Measurements from ENCODE around the gene CYTH4. TPM values are rescaled to one million over a fixed set of nuclear protein-coding genes. Genes with fewer than 3 reads are reported as not detected.

CYTH4 gene
- total RNA-seq, 1 experiment from 2014 or later = not detected

- BruUV-seq (replicated peaks) = no TSS peak
Measured at GRCh38 chr22:37349043-37349814, 66.9 kb downstream of the CYTH4 start.

GRCh38 chr22:37351232-37351631, 68.9 kb downstream of the CYTH4 start:
- H3K9me3 Mint-ChIP-seq (ENCODE audit: unreplicated experiment) = no peaks in the 10 kb centered on the region
- ChIA-PET CTCF (interaction anchor here (0.6 kb wide), 1 partner anchor 145 kb away, joined by 3 read pairs; no protein-coding TSS in a partner anchor), POLR2A (no interaction called here)
- H3K27ac Mint-ChIP-seq (ENCODE audit: low read depth, unreplicated experiment) = no peak overlapping the region
- no peak for DNase-seq (ENCODE audit: unreplicated experiment)
- H3K4me1 Mint-ChIP-seq (ENCODE audit: insufficient read depth, unreplicated experiment) = no peaks in the 10 kb centered on the region
- H3K27me3 Mint-ChIP-seq (ENCODE audit: insufficient read depth, unreplicated experiment) = no peaks in the 10 kb centered on the region
- intact Hi-C loops (cut with micrococcal nuclease) = no loop called here
- TF ChIP-seq, protein P1, sequence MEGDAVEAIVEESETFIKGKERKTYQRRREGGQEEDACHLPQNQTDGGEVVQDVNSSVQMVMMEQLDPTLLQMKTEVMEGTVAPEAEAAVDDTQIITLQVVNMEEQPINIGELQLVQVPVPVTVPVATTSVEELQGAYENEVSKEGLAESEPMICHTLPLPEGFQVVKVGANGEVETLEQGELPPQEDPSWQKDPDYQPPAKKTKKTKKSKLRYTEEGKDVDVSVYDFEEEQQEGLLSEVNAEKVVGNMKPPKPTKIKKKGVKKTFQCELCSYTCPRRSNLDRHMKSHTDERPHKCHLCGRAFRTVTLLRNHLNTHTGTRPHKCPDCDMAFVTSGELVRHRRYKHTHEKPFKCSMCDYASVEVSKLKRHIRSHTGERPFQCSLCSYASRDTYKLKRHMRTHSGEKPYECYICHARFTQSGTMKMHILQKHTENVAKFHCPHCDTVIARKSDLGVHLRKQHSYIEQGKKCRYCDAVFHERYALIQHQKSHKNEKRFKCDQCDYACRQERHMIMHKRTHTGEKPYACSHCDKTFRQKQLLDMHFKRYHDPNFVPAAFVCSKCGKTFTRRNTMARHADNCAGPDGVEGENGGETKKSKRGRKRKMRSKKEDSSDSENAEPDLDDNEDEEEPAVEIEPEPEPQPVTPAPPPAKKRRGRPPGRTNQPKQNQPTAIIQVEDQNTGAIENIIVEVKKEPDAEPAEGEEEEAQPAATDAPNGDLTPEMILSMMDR (IDR thresholded peaks at IDR 0.05; ENCODE audit: unreplicated experiment) = no peak
- BruUV-seq (replicated peaks) = no TSS peak
- H3K4me3 Mint-ChIP-seq (ENCODE audit: unreplicated experiment) = no peak overlapping the region
- H3K36me3 Mint-ChIP-seq (ENCODE audit: insufficient read depth, unreplicated experiment) = no peaks in the 10 kb centered on the region

More at GRCh38 chr22:37349043-37349814, 66.9 kb downstream of the CYTH4 start:
- intact Hi-C loops (cut with micrococcal nuclease) = no loop called here
- TF ChIP-seq, protein P1 (IDR thresholded peaks at IDR 0.05; ENCODE audit: unreplicated experiment) = no peak
- POLR2A ChIA-PET = no interaction called here
- no peaks in the 10 kb centered on the region for H3K27me3 Mint-ChIP-seq (ENCODE audit: insufficient read depth, unreplicated experiment)
- DNase-seq (ENCODE audit: unreplicated experiment) = no peak
- no peak overlapping the region for H3K4me3 Mint-ChIP-seq (ENCODE audit: unreplicated experiment)
- peaks cover 7% of the 10 kb centered on the region for H3K4me1 Mint-ChIP-seq (ENCODE audit: insufficient read depth, unreplicated experiment)
- CTCF ChIA-PET = interaction anchor here (1.8 kb wide), 1 partner anchor 109 kb away, joined by 4 read pairs; no protein-coding TSS in a partner anchor
- no peaks in the 10 kb centered on the region for H3K9me3 Mint-ChIP-seq (ENCODE audit: unreplicated experiment)
- H3K27ac Mint-ChIP-seq (ENCODE audit: low read depth, unreplicated experiment) = no peak overlapping the region
- peaks cover 3% of the 10 kb centered on the region for H3K36me3 Mint-ChIP-seq (ENCODE audit: insufficient read depth, unreplicated experiment)

GRCh38 chr22:37352481-37352880, 70.2 kb downstream of the CYTH4 start:
- BruUV-seq (replicated peaks) = no TSS peak
- Mint-ChIP-seq H3K36me3 (ENCODE audit: insufficient read depth, unreplicated experiment) (no peaks in the 10 kb centered on the region), H3K9me3 (ENCODE audit: unreplicated experiment) (no peaks in the 10 kb centered on the region), H3K4me1 (ENCODE audit: insufficient read depth, unreplicated experiment) (no peaks in the 10 kb centered on the region), H3K4me3 (ENCODE audit: unreplicated experiment) (no peak overlapping the region), H3K27ac (ENCODE audit: low read depth, unreplicated experiment) (no peak overlapping the region), H3K27me3 (ENCODE audit: insufficient read depth, unreplicated experiment) (no peaks in the 10 kb centered on the region)
- POLR2A ChIA-PET = no interaction called here
- intact Hi-C loops (cut with micrococcal nuclease) = no loop called here
- TF ChIP-seq, protein P1 (IDR thresholded peaks at IDR 0.05; ENCODE audit: unreplicated experiment) = no peak
- CTCF ChIA-PET = no interaction called here
- DNase-seq (ENCODE audit: unreplicated experiment) = no peak

DNA sequence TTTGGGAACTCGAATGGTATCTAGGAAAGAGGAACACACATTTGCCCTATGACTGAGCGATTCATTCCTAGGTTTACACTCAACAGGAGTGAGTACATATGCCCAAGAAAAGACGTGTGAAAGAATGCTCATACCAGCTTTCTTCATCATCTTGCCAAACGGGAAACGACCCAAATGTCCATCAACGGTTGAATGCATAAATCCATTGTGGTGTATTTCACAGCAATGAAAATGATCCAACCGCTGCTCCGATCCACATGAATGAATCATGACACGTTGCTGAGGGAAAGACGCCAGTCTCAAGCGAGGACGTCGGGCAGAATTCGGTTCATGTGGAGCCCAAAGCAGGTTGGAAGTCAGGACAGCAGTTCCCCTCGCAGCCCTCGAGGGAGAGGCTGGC, 71.5 kb downstream of the CYTH4 start:
- H3K9me3 Mint-ChIP-seq (ENCODE audit: unreplicated experiment) = no peaks in the 10 kb centered on the region
- no peak overlapping the region for H3K27ac Mint-ChIP-seq (ENCODE audit: low read depth, unreplicated experiment)
- ChIA-PET CTCF (no interaction called here), POLR2A (no interaction called here)
- H3K36me3 Mint-ChIP-seq (ENCODE audit: insufficient read depth, unreplicated experiment) = no peaks in the 10 kb centered on the region
- TF ChIP-seq, protein P1 (IDR thresholded peaks at IDR 0.05; ENCODE audit: unreplicated experiment) = no peak
- no peaks in the 10 kb centered on the region for H3K27me3 Mint-ChIP-seq (ENCODE audit: insufficient read depth, unreplicated experiment)
- BruUV-seq (replicated peaks) = no TSS peak
- intact Hi-C loops (cut with micrococcal nuclease) = no loop called here
- no peak for DNase-seq (ENCODE audit: unreplicated experiment)
- H3K4me1 Mint-ChIP-seq (ENCODE audit: insufficient read depth, unreplicated experiment) = no peaks in the 10 kb centered on the region
- no peak overlapping the region for H3K4me3 Mint-ChIP-seq (ENCODE audit: unreplicated experiment)
